Stimulated activated CD4-positive, alpha-beta T cell treated with anti-CD3 and anti-CD28 coated beads, TNF-alpha, amount 100 ng/mL, for 4 hours (primary cell): Measurements from ENCODE around the gene TCF21.
A peak's percentile ranks its signal among the peaks of the same experiment; 100 is the strongest.
"Not testable (repeated sequence)": the region's sequence is repeated elsewhere in the genome, so short reads cannot be mapped to it uniquely, and the experiment has no call there.

Source experiments
- DNase-seq, 3 experiments: peaks; one replicate each; pipeline ENCODE4 v3.0.0-alpha.2; 2020; ENCODE audit warnings: low read depth in 3 of 3

TCF21 gene

DNA sequence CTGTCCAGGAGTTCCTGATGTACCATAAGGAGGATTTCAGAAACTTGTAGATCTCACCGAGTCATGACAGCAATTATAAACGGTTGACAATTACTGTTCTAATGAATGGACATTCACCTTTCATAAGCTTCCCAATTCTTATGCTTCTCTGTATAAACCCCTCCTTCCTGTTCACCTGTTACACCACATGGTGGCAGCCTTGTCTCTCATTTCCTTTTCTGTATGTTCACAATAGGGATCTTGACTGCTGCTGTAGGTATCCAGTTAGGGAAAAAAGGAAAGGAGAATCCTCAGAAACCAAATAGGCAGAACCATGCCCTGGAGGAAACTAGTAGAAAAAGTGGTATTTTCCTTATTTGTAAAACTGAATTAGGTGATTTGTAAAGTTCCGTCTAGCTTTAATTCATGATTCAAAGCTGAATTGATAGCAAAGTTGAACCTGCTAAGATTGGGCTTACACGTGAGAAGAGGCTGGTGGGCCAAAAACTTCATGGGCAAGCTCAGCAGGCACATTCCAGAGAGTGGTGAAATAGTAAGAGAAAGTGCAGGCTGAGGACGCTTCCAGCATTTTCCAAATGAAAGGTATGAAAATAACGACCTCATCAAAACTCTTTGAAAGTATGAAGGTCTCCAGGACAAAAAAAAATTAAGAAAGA, 35.2 kb downstream of the TCF21 start:
- peak in 2 of 3 experiments; percentile 13 to 35 for DNase-seq

GRCh38 chr6:133931221-133931620, 42.3 kb downstream of the TCF21 start:
- not testable (repeated sequence) for DNase-seq

DNA sequence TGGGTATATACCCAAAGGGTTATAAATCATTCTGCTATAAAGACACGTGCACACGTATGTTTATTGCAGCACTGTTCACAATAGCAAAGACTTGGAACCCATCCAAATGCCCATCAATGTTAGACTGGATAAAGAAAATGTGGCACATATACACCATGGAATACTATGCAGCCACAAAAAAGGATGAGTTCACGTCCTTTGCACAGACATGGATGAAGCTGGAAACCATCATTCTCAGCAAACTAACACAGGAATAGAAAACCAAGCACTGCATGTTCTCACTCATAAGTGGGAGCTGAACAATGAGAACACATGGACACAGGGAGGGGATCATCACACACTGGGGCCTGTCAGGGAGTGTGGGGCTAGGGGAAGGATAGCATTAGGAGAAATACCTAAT, 47.4 kb downstream of the TCF21 start:
- not testable (repeated sequence) for DNase-seq

DNA sequence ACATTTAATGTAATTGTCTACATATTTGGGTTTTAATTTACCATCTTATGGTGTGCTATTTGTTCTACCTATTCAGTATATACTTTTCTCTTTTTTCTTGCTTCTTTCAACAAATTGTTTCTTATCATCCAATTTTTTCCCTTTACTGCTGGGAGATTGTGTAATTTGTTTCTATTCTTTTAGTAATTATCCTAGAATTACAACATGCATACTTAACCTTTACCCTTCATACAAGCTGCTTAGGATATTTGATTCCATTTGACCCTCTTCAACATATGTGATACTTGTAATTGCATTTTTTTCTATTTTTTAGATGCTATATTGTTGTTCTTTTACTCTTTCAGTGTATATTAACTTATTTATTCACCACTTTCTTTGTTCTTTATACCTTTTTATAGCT, 49.0 kb downstream of the TCF21 start:
- DNase-seq: no peak

- no peak for DNase-seq
Measured at GRCh38 chr6:133938533-133938932, 49.6 kb downstream of the TCF21 start.

GRCh38 chr6:133939778-133940667, 51.1 kb downstream of the TCF21 start:
- DNase-seq: no peak
